Upper lobe of left lung (tissue), 6 donors: ENCODE measurements around the gene AXIN2. TPM values are rescaled to one million over a fixed set of nuclear protein-coding genes. Genes with fewer than 3 reads are reported as not detected.
A peak's percentile ranks its signal among the peaks of the same experiment; 100 is the strongest.

Source experiments
- ATAC-seq, 2 donors: fragments of 200-7000 bp; cut with Tn5 transposase; one replicate each; pipeline ENCODE4 v1.9.1; 2022; ENCODE audit warnings: mild to moderate bottlenecking in 2 of 2, moderate library complexity in 2 of 2; ENCODE audit not compliant: low FRiP score in 2 of 2
- DNase-seq, 2 donors: peaks; one replicate each; pipeline ENCODE4 v3.0.0-alpha.2; 2019 to 2020
- H3K27ac ChIP-seq, 4 donors: fragments of 200-600 bp; sonication (generic); one replicate each; pipeline ENCODE4 v1.5.1; 2016 to 2019
- H3K27me3 ChIP-seq, 4 donors: fragments of 200-600 bp; sonication (generic); one replicate each; pipeline ENCODE4 v1.5.1; 2017 to 2019
- H3K36me3 ChIP-seq, 4 donors: fragments of 200-600 bp; sonication (generic); one replicate each; pipeline ENCODE4 v1.5.1; 2016 to 2019
- H3K4me1 ChIP-seq, 4 donors: fragments of 200-600 bp; sonication (generic); one replicate each; pipeline ENCODE4 v1.5.1; 2018 to 2019
- H3K4me3 ChIP-seq, 4 donors: fragments of 200-600 bp; sonication (generic); one replicate each; pipeline ENCODE4 v1.5.1; 2017 to 2019; ENCODE audit warnings: mild to moderate bottlenecking in 2 of 4, moderate library complexity in 1 of 4
- H3K9me3 ChIP-seq, 4 donors: fragments of 200-600 bp; sonication (generic); one replicate each; pipeline ENCODE4 v1.5.1; 2018 to 2019
- EP300 ChIP-seq, 4 donors: sonication (generic); formaldehyde crosslinking; IDR thresholded peaks; one replicate each; pipeline ENCODE4 v1.5.1; 2017; ENCODE audit warnings: antibody characterized with exemption in 4 of 4, control low read depth in 2 of 4
- POLR2A ChIP-seq, 4 donors: fragments of 450-650 bp; IDR thresholded peaks; one replicate each; pipeline ENCODE4 v1.5.1; 2016 to 2017; ENCODE audit warnings: antibody characterized with exemption in 4 of 4, mild to moderate bottlenecking in 2 of 4
- POLR2AphosphoS5 ChIP-seq, 2 donors: sonication (generic); formaldehyde crosslinking; IDR thresholded peaks; one replicate each; pipeline ENCODE4 v1.5.1; 2017; ENCODE audit warnings: antibody characterized with exemption in 2 of 2
- WGBS, 2 donors: methylation state at CpG; one replicate each; pipeline ENCODE4 v1.1.5; 2017 to 2018; 5-methylcytosine and 5-hydroxymethylcytosine counted together
- total RNA-seq, 6 donors: library from RNA; depleted of rRNA in 4 of 6; stranded (reverse); fragments of >200 nt in 4 of 6; gene quantifications; one replicate each; pipeline versions ENCODE4 v1.1.0 to v1.2.1, GENCODE V29; 2016 to 2021
- TF ChIP-seq, protein P1 (sequence below), 6 experiments: fragments of 450-650 bp in 4 of 6; fragments of 200-600 bp in 2 of 6; sonication (generic) in 2 of 6; IDR thresholded peaks; one replicate each; pipeline ENCODE4 v1.5.1; 2016 to 2019; ENCODE audit warnings: antibody characterized with exemption in 6 of 6
- donor health status: DM: no; HTN: no; CAD: no; lungs with moderate emphysema.
- donor health status: DM: no; HTN: yes; CAD: no; lungs with severe emphysema.

The AXIN2 gene
- total RNA-seq, 6 donors from 2014 or later: 48.0 to 135 (median 68.9) TPM

DNA sequence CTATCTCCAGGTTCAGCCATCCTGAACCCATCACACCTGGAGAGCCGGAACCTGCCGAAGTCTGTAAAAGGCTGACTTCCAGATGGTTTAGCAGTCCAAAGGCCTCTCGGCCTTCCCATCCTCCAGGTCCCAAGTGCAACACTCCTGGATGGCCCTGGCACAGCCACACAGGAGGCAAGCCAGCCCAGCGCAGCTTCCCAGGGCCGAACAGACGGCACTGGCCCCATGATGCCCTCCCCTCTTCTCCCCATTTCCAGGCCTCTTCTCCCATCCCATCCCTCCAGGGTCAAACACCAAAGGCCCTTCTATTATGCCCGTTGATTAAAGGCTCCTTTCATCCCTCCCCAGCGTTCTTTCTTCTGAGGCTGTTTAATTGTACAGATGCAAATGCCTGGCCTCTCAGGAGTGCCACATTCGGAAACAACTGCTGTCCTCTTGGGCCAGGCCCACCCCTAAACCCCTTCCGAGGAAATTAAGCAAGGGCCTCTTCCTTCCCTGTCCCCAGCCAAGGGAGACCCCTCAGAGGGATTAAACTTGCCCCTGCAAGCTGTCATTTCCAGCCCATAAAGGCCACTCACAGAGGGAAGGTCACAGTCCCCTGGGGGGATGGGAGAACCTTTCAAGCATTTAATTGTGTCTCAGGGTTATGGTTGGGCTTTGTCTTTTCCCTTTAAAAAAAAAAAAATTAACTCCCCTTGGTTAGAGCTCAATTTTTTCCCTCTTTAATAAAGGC is 30.8 kb downstream of the AXIN2 start:
- 76 to 81% methylated on average over 10 of the region's 10 CpGs for WGBS, 2 donors
- H3K27ac ChIP-seq: peak overlapping the region; percentile 67 to 82 (median 76)
- no peaks in the 10 kb centered on the region for H3K27me3 ChIP-seq
- no peak for ATAC-seq
- peaks cover 5 to 69% (median 38%) of the 10 kb centered on the region in 4 donors for H3K36me3 ChIP-seq
- H3K9me3 ChIP-seq: no peaks in the 10 kb centered on the region
- peaks cover 27 to 44% (median 37%) of the 10 kb centered on the region in 4 donors for H3K4me1 ChIP-seq
- no peak for DNase-seq
- no peak for TF ChIP-seq POLR2A (IDR thresholded peaks at IDR 0.05)
- no peak for TF ChIP-seq POLR2AphosphoS5 (IDR thresholded peaks at IDR 0.05)
- TF ChIP-seq, protein P1, sequence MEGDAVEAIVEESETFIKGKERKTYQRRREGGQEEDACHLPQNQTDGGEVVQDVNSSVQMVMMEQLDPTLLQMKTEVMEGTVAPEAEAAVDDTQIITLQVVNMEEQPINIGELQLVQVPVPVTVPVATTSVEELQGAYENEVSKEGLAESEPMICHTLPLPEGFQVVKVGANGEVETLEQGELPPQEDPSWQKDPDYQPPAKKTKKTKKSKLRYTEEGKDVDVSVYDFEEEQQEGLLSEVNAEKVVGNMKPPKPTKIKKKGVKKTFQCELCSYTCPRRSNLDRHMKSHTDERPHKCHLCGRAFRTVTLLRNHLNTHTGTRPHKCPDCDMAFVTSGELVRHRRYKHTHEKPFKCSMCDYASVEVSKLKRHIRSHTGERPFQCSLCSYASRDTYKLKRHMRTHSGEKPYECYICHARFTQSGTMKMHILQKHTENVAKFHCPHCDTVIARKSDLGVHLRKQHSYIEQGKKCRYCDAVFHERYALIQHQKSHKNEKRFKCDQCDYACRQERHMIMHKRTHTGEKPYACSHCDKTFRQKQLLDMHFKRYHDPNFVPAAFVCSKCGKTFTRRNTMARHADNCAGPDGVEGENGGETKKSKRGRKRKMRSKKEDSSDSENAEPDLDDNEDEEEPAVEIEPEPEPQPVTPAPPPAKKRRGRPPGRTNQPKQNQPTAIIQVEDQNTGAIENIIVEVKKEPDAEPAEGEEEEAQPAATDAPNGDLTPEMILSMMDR (IDR thresholded peaks at IDR 0.05): no peak
- TF ChIP-seq EP300 (IDR thresholded peaks at IDR 0.05): no peak
- no peak overlapping the region for H3K4me3 ChIP-seq

DNA sequence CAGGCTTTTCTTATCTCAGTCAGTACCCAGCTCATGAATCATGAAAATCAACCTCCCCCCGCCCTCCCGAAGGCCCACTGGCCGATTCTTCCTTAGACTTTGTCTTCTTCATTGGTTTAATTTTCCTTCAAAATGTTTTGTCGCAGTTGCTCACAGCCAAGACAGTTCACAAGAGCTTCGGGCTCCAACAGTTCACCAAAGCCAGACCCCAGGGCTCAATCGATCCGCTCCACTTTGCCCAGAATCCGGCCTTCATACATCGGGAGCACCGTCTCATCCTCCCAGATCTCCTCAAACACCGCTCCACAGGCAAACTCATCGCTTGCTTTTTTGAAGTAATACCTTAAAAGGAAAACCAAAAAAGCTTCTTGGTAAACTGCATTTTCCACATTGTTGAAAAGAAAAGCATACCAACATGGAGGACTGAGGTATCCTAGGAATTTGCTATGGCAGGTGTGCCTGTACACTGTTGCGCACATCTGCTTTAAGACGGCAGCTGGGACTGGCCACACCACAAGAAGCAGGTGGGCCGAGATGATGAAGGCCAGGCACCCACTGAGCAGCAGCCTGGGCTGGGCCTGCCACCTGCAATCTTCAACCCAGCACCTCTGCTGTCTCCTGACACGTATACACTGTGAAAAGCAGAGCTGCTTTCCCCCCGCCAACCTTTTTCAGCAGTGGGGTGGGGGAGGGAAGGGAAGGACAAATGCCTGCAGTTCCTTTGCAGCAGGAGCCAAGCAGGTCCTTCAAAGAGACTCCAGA is 31.5 kb downstream of the AXIN2 start:
- TF ChIP-seq EP300 (IDR thresholded peaks at IDR 0.05): no peak
- TF ChIP-seq, protein P1 (IDR thresholded peaks at IDR 0.05): no peak
- no peak for TF ChIP-seq POLR2A (IDR thresholded peaks at IDR 0.05)
- TF ChIP-seq POLR2AphosphoS5 (IDR thresholded peaks at IDR 0.05): no peak
- 84 to 88% methylated on average over 17 of the region's 17 CpGs for WGBS, 2 donors
- Histone ChIP-seq H3K27ac (peak overlapping the region; percentile 28 to 82 (median 76)), H3K4me3 (no peak overlapping the region), H3K9me3 (no peaks in the 10 kb centered on the region), H3K4me1 (peaks cover 27 to 44% (median 37%) of the 10 kb centered on the region in 4 donors), H3K27me3 (no peaks in the 10 kb centered on the region), H3K36me3 (peaks cover 2 to 62% (median 33%) of the 10 kb centered on the region in 4 donors)
- DNase-seq (no peak), ATAC-seq (no peak)

DNA sequence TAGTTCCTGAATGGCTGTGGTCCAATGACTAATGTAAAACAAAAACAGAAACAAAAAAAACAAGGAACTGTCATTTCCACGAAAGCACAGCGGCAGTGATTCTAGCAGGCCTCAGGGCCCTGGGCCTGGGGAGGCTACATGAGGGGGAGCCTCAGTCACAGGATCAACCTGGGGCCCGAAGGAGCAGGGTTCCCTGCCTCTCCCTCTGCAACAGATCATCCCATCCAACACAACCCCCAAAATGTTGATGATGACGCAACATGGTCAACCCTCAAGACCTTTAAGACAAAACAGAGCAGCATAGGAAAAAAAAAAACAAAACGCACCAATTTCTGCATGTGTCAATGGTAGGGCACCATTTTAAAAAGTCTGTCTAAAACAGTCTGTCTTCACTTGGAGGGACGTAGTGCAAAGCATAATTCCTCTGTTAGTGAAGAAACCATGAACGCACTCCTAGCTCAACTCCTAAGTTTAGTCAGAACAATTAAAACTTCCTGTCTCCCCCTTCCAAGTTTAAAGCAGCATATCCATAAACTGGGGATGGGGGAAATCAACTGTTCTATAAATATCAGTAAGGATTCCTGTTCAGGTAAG is 32.3 kb downstream of the AXIN2 start:
- TF ChIP-seq POLR2A (IDR thresholded peaks at IDR 0.05): no peak
- TF ChIP-seq, protein P1 (IDR thresholded peaks at IDR 0.05): no peak
- no peak for TF ChIP-seq EP300 (IDR thresholded peaks at IDR 0.05)
- TF ChIP-seq POLR2AphosphoS5 (IDR thresholded peaks at IDR 0.05): no peak

DNA sequence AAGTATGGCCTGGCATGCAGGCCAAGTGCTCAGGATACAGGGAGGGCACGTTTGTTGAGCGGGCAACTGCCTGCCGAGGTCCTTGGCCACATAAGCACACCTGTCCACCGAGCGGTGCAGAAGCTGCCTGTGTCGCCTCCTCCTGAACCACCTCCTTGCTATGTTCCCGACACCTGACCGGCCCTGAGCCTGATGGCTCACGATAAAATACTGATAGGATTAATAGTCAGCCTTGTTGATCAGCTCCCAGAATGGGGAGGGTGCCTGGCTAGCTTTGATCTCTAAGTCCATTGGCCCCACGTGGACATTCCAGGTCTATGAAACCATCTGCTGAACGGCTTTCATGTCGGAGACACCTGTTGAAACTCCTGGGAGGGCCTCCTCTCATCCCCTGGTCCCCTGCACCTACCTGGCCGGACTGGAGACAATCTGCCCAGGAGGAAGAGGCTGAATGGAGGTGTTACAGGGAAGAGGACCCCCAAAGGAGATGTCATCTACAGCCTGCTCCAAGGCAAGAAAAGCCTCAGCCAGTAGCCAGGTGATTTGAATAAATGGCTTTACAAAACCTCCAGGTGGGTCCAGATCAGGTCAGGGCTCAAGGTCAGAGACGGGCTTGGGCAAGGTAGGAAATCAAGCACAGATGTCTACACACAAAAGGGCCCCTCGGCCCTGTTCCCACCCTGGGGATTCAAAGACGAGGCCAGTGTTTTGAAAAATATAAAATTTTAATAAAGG is 33.4 kb downstream of the AXIN2 start:
- peak overlapping the region in 3 of 4 donors; percentile 1 to 19 (median 19) for H3K27ac ChIP-seq
- H3K36me3 ChIP-seq: peaks cover under 1 to 42% (median 16%) of the 10 kb centered on the region in 4 donors
- H3K9me3 ChIP-seq: no peaks in the 10 kb centered on the region
- WGBS, 2 donors: 79 to 82% methylated on average over 12 to 16 of the region's 16 CpGs
- H3K27me3 ChIP-seq: no peaks in the 10 kb centered on the region
- ATAC-seq: no peak
- no peak overlapping the region for H3K4me3 ChIP-seq
- TF ChIP-seq, protein P1 (IDR thresholded peaks at IDR 0.05): no peak
- TF ChIP-seq POLR2AphosphoS5 (IDR thresholded peaks at IDR 0.05) (no peak), EP300 (IDR thresholded peaks at IDR 0.05) (no peak), POLR2A (IDR thresholded peaks at IDR 0.05) (no peak)
- no peak for DNase-seq
- peaks cover 23 to 37% (median 34%) of the 10 kb centered on the region in 4 donors for H3K4me1 ChIP-seq

More for the DNA sequence above, 32.3 kb downstream of the AXIN2 start:
- 85 to 86% methylated on average over 7 of the region's 7 CpGs for WGBS, 2 donors
- H3K4me3 ChIP-seq: no peak overlapping the region
- H3K4me1 ChIP-seq: peaks cover 27 to 44% (median 39%) of the 10 kb centered on the region in 4 donors
- DNase-seq: no peak
- H3K27me3 ChIP-seq: no peaks in the 10 kb centered on the region
- H3K36me3 ChIP-seq: peaks cover 2 to 53% (median 27%) of the 10 kb centered on the region in 4 donors
- peak overlapping the region in 2 of 4 donors; percentile 2 to 82 for H3K27ac ChIP-seq
- no peaks in the 10 kb centered on the region for H3K9me3 ChIP-seq
- ATAC-seq: no peak
